WTC11 (cell line): ENCODE data around the gene RGS19. TPM values are rescaled to one million over a fixed set of nuclear protein-coding genes. Genes with fewer than 3 reads are reported as not detected.

ENCODE experiments used
- ATAC-seq: fragments of 200-7000 bp; cut with Tn5 transposase; 2 replicates; pipeline ENCODE4 v1.10.0; 2021; ENCODE audit warnings: mild to moderate bottlenecking, moderate library complexity
- CTCF ChIA-PET: fragments of 300-600 bp; sonication (Branson Sonifier 250); formaldehyde crosslinking; loops from one replicate; lab custom pipeline; 2021; ENCODE audit warnings: antibody characterized with exemption; lab: Charles Lee
- POLR2A ChIA-PET: fragments of 350-600 bp; sonication (Branson Sonifier 250); formaldehyde crosslinking; loops from one replicate; lab custom pipeline; 2021; ENCODE audit warnings: antibody characterized with exemption; lab: Charles Lee
- DNase-seq: peaks from one replicate; pipeline ENCODE4 v3.0.0; 2021; ENCODE audit warnings: low spot score
- H3K27ac Mint-ChIP-seq: 2 replicates; pipeline ENCODE4 v1.8.0; 2021; ENCODE audit warnings: mixed read lengths
- H3K27me3 Mint-ChIP-seq: 2 replicates; pipeline ENCODE4 v1.8.0; 2021; ENCODE audit warnings: low read depth, mild to moderate bottlenecking, moderate library complexity, mixed read lengths
- H3K36me3 Mint-ChIP-seq: 2 replicates; pipeline ENCODE4 v1.8.0; 2021; ENCODE audit warnings: mixed read lengths
- H3K4me1 Mint-ChIP-seq: 2 replicates; pipeline ENCODE4 v1.8.0; 2022; ENCODE audit warnings: mixed read lengths
- H3K4me3 Mint-ChIP-seq: 2 replicates; pipeline ENCODE4 v1.8.0; 2021; ENCODE audit warnings: mild to moderate bottlenecking, moderate library complexity, mixed read lengths
- H3K9me3 Mint-ChIP-seq: 2 replicates; pipeline ENCODE4 v1.8.0; 2021; ENCODE audit warnings: mixed read lengths
- EMX1 ChIP-seq: fragments of 250-450 bp; sonication (Bioruptor Pico); IDR thresholded peaks from 2 replicates; pipeline ENCODE4 v1.8.0; 2021; ENCODE audit warnings: mild to moderate bottlenecking
- FOXP1 ChIP-seq: sonication (generic); formaldehyde crosslinking; IDR thresholded peaks from 2 replicates; pipeline ENCODE4 v1.8.0; 2022; ENCODE audit warnings: missing genetic modification reagents, mild to moderate bottlenecking, moderate library complexity, borderline replicate concordance
- GABPB1 ChIP-seq: sonication (generic); formaldehyde crosslinking; IDR thresholded peaks from 2 replicates; pipeline ENCODE4 v1.8.1; 2023; ENCODE audit warnings: mild to moderate bottlenecking, missing genetic modification reagents
- GTF2I ChIP-seq: fragments of 250-450 bp; sonication (Bioruptor Pico); conservative IDR thresholded peaks from 2 replicates; pipeline ENCODE4 v1.4.0; 2021; ENCODE audit warnings: mild to moderate bottlenecking
- HMGA2 ChIP-seq: fragments of 250-450 bp; sonication (Bioruptor Pico); IDR thresholded peaks from 2 replicates; pipeline ENCODE4 v1.4.0; 2021; ENCODE audit warnings: mild to moderate bottlenecking, moderate library complexity
- NFYB ChIP-seq: sonication (generic); formaldehyde crosslinking; conservative IDR thresholded peaks from 2 replicates; pipeline ENCODE4 v1.8.0; 2022; ENCODE audit warnings: low read depth, missing genetic modification reagents
- SMAD3 ChIP-seq: sonication (generic); formaldehyde crosslinking; IDR thresholded peaks from 2 replicates; pipeline ENCODE4 v1.8.0; 2022; ENCODE audit warnings: missing genetic modification reagents, mild to moderate bottlenecking, borderline replicate concordance
- ZNF263 ChIP-seq: sonication (generic); formaldehyde crosslinking; IDR thresholded peaks from 2 replicates; pipeline ENCODE4 v1.8.1; 2022; ENCODE audit warnings: low read depth, mild to moderate bottlenecking, moderate library complexity, missing genetic modification reagents
- total RNA-seq: library from RNA; stranded (reverse); gene quantifications from 3 replicates; pipeline ENCODE4 v1.2.3, GENCODE V29; 2021
- TF ChIP-seq, protein P1 (sequence below): sonication (generic); formaldehyde crosslinking; IDR thresholded peaks from 2 replicates; pipeline ENCODE4 v1.8.1; 2022; ENCODE audit warnings: low read depth, missing genetic modification reagents, borderline replicate concordance
- TF ChIP-seq, protein P2 (sequence below): sonication (generic); formaldehyde crosslinking; IDR thresholded peaks from 2 replicates; pipeline ENCODE4 v1.8.1; 2022; ENCODE audit warnings: mild to moderate bottlenecking, moderate library complexity, missing genetic modification reagents
- TF ChIP-seq, protein P3 (sequence below): sonication (generic); formaldehyde crosslinking; IDR thresholded peaks from 2 replicates; pipeline ENCODE4 v1.8.1; 2022; ENCODE audit warnings: missing genetic modification reagents, borderline replicate concordance
- TF ChIP-seq, protein P4 (sequence below): sonication (generic); formaldehyde crosslinking; IDR thresholded peaks from 2 replicates; pipeline ENCODE4 v1.8.1; 2022; ENCODE audit warnings: low read depth, mild to moderate bottlenecking, moderate library complexity, missing genetic modification reagents, borderline replicate concordance
- TF ChIP-seq, protein P5 (sequence below): fragments of 250-450 bp; sonication (Bioruptor Pico); IDR thresholded peaks from 2 replicates; pipeline ENCODE4 v1.9.0; 2021; ENCODE audit warnings: moderate library complexity, mild to moderate bottlenecking, inconsistent platforms, borderline replicate concordance
- TF ChIP-seq, protein P6 (sequence below): fragments of 250-450 bp; sonication (Bioruptor Pico); IDR thresholded peaks from 2 replicates; pipeline ENCODE4 v1.9.0; 2021; ENCODE audit warnings: mild to moderate bottlenecking

RGS19 gene
- total RNA-seq, 1 experiment from 2014 or later: 13.8 TPM

DNA sequence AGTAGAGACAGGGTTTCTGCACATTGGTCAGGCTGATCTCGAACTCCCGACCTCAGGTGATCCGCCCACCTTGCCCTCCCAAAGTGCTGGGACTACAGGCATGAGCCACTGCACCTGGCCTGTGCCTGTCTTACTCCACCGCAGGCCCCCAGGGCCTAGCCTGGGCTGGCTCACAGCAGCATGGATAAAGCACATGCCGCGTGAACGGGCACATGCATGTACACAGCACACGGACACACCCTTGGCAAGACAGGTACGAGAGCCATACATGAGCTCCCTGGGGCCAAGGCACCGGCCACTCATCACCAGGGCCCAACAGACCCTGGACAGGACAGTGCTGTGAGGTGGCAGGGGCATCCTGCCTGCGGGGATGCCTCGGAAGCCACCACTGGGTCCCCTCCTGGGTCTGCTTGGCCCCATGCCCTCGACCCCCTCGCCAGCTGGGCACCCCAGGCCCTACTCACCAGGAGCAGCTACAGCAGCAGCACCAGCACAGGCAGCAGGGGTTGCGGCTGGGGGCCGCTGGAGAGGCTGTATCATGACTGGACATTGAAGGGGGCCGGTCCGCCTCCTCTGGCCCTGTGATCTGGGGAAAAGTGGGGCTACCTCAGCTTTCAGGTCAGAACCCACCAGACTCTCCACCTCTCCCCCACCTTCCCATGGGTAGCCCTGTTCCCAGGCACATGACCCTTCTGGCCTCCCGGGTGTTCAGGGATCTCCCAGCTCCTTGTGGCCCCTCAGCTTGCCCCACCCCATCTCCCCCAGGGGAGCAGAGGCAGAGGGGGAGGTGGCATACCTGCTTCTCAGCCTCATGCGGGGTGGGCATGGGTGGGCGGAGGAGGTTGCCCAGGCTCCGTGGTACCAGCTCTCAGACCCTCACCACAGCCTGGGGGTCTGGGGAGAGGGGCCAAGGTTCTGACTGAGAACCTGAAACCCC, 3.0 kb downstream of the RGS19 start:
- Mint-ChIP-seq H3K36me3 (no peaks in the 10 kb centered on the region), H3K27me3 (peaks cover 12% of the 10 kb centered on the region), H3K4me1 (peaks cover 12% of the 10 kb centered on the region), H3K4me3 (no peak overlapping the region), H3K27ac (no peak overlapping the region), H3K9me3 (no peaks in the 10 kb centered on the region)
- TF ChIP-seq, protein P1, sequence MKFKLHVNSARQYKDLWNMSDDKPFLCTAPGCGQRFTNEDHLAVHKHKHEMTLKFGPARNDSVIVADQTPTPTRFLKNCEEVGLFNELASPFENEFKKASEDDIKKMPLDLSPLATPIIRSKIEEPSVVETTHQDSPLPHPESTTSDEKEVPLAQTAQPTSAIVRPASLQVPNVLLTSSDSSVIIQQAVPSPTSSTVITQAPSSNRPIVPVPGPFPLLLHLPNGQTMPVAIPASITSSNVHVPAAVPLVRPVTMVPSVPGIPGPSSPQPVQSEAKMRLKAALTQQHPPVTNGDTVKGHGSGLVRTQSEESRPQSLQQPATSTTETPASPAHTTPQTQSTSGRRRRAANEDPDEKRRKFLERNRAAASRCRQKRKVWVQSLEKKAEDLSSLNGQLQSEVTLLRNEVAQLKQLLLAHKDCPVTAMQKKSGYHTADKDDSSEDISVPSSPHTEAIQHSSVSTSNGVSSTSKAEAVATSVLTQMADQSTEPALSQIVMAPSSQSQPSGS (CRISPR knock-in tag): no peak
- ATAC-seq: no peak
- ChIA-PET POLR2A (no interaction called here), CTCF (interaction anchor here (1.0 kb wide), 1 partner anchor 19 kb away, joined by 4 read pairs; no protein-coding TSS in a partner anchor)
- no peak for DNase-seq

DNA sequence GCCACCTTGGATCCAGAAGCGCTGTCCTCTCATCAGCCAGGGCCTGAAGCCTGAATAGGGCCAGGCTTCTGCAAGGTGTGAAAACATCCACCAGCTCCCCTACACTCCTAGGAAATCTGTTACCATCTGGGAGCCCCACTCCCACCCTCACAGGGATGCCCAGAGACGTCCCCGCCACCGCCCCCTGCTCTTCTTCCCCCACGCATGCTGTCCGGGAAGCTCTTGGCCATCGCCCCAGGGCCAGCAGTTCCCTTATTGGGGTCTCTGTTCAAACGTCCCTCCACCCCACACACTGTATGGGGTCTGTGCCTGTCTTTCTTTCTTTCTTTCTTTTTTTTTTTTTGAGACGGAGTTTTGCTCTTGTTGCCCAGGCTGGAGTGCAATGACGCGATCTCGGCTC, 3.8 kb downstream of the RGS19 start:
- peaks cover 9% of the 10 kb centered on the region for H3K4me1 Mint-ChIP-seq
- DNase-seq (no peak), ATAC-seq (no peak)
- peaks cover 6% of the 10 kb centered on the region for H3K27me3 Mint-ChIP-seq
- H3K4me3 Mint-ChIP-seq: no peak overlapping the region
- ChIA-PET CTCF (interaction anchor here (0.6 to 0.9 kb wide), 3 partner anchors 8 to 134 kb away, joined by 3 read pairs; no protein-coding TSS in a partner anchor), POLR2A (no interaction called here)
- no peaks in the 10 kb centered on the region for H3K9me3 Mint-ChIP-seq
- H3K36me3 Mint-ChIP-seq: no peaks in the 10 kb centered on the region
- TF ChIP-seq ZNF263 (no peak), GTF2I (CRISPR knock-in tag) (no peak), GABPB1 (CRISPR knock-in tag) (no peak)
- TF ChIP-seq, protein P2, sequence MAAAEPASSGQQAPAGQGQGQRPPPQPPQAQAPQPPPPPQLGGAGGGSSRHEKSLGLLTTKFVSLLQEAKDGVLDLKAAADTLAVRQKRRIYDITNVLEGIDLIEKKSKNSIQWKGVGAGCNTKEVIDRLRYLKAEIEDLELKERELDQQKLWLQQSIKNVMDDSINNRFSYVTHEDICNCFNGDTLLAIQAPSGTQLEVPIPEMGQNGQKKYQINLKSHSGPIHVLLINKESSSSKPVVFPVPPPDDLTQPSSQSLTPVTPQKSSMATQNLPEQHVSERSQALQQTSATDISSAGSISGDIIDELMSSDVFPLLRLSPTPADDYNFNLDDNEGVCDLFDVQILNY: no peak
- H3K27ac Mint-ChIP-seq: no peak overlapping the region

DNA sequence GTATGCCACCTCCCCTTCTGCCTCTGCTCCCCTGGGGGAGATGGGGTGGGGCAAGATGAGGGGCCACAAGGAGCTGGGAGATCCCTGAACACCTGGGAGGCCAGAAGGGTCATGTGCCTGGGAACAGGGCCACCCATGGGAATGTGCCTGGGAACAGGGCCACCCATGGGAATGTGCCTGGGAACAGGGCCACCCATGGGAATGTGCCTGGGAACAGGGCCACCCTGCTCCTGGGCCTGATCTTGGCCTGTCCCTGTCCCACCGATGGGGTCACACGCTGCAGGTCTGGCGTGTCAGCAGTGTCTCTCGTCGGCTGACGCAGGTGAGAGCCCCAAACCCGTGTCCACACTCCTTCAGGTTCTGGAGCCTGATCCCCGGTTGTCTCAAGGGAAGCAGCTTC, 4.4 kb downstream of the RGS19 start:
- no peak for DNase-seq
- Mint-ChIP-seq H3K9me3 (no peaks in the 10 kb centered on the region), H3K4me1 (peaks cover 9% of the 10 kb centered on the region), H3K4me3 (no peak overlapping the region), H3K27ac (no peak overlapping the region), H3K27me3 (no peaks in the 10 kb centered on the region; the same call in 1 of the 2 replicates), H3K36me3 (no peaks in the 10 kb centered on the region)
- CTCF ChIA-PET: interaction anchor here (0.7 to 0.9 kb wide), 2 partner anchors 9 to 45 kb away, joined by 3 read pairs; no protein-coding TSS in a partner anchor
- no peak for ATAC-seq
- POLR2A ChIA-PET: no interaction called here
- TF ChIP-seq, protein P3, sequence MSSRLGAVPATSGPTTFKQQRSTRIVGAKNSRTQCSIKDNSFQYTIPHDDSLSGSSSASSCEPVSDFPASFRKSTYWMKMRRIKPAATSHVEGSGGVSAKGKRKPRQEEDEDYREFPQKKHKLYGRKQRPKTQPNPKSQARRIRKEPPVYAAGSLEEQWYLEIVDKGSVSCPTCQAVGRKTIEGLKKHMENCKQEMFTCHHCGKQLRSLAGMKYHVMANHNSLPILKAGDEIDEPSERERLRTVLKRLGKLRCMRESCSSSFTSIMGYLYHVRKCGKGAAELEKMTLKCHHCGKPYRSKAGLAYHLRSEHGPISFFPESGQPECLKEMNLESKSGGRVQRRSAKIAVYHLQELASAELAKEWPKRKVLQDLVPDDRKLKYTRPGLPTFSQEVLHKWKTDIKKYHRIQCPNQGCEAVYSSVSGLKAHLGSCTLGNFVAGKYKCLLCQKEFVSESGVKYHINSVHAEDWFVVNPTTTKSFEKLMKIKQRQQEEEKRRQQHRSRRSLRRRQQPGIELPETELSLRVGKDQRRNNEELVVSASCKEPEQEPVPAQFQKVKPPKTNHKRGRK: no peak
- TF ChIP-seq NFYB (CRISPR knock-in tag): no peak
- TF ChIP-seq, protein P4, sequence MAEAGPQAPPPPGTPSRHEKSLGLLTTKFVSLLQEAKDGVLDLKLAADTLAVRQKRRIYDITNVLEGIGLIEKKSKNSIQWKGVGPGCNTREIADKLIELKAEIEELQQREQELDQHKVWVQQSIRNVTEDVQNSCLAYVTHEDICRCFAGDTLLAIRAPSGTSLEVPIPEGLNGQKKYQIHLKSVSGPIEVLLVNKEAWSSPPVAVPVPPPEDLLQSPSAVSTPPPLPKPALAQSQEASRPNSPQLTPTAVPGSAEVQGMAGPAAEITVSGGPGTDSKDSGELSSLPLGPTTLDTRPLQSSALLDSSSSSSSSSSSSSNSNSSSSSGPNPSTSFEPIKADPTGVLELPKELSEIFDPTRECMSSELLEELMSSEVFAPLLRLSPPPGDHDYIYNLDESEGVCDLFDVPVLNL (CRISPR knock-in tag): no peak
- TF ChIP-seq FOXP1 (CRISPR knock-in tag): no peak
- TF ChIP-seq, protein P5, sequence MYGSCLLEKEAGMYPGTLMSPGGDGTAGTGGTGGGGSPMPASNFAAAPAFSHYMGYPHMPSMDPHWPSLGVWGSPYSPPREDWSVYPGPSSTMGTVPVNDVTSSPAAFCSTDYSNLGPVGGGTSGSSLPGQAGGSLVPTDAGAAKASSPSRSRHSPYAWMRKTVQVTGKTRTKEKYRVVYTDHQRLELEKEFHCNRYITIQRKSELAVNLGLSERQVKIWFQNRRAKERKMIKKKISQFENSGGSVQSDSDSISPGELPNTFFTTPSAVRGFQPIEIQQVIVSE (CRISPR knock-in tag): no peak
- TF ChIP-seq SMAD3 (CRISPR knock-in tag): no peak
- TF ChIP-seq, protein P6, sequence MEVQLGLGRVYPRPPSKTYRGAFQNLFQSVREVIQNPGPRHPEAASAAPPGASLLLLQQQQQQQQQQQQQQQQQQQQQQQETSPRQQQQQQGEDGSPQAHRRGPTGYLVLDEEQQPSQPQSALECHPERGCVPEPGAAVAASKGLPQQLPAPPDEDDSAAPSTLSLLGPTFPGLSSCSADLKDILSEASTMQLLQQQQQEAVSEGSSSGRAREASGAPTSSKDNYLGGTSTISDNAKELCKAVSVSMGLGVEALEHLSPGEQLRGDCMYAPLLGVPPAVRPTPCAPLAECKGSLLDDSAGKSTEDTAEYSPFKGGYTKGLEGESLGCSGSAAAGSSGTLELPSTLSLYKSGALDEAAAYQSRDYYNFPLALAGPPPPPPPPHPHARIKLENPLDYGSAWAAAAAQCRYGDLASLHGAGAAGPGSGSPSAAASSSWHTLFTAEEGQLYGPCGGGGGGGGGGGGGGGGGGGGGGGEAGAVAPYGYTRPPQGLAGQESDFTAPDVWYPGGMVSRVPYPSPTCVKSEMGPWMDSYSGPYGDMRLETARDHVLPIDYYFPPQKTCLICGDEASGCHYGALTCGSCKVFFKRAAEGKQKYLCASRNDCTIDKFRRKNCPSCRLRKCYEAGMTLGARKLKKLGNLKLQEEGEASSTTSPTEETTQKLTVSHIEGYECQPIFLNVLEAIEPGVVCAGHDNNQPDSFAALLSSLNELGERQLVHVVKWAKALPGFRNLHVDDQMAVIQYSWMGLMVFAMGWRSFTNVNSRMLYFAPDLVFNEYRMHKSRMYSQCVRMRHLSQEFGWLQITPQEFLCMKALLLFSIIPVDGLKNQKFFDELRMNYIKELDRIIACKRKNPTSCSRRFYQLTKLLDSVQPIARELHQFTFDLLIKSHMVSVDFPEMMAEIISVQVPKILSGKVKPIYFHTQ (CRISPR knock-in tag): no peak
- TF ChIP-seq HMGA2 (CRISPR knock-in tag): no peak
- TF ChIP-seq EMX1 (CRISPR knock-in tag): no peak
